NCI-H524 (cell line): ENCODE results near the gene RIMS4.

Experiments
- DNase-seq, 2 experiments: peaks; one replicate each; lab custom pipeline; 2025; lab: John Stamatoyannopoulos, UW

RIMS4 gene

DNA sequence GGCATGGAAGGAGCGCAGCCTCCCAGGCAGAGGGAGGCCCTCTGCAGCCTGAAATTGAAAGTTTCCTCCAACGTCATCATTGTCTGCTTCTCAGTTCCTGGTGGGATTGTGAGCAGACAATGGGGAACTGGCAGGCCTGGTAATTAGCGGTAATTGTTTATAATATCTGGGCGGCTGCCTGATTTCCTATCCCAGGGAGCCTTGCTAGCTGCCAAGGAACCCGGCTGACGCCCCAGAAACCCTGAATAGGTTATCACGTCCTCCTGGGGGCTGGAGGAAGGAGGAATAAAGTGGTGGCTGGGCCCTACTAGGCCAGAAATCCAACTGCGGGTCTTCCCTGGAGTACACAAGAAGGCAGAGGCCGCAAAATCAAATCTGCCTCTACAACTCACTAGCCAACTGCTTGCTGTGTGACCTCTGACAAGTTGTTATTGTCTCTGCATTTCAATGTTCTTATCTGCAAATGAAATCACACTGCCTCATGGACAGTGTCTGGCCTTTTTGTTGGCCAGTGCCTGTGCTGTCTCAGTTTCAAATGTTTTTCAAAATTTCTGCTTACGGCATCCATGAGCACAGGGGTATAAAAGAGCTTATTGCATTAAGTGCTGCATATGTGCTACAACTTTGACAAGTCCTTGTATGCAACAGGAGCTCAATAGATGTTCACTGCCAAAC lies 47.7 kb downstream of the RIMS4 start:
- DNase-seq, result no peak

DNA sequence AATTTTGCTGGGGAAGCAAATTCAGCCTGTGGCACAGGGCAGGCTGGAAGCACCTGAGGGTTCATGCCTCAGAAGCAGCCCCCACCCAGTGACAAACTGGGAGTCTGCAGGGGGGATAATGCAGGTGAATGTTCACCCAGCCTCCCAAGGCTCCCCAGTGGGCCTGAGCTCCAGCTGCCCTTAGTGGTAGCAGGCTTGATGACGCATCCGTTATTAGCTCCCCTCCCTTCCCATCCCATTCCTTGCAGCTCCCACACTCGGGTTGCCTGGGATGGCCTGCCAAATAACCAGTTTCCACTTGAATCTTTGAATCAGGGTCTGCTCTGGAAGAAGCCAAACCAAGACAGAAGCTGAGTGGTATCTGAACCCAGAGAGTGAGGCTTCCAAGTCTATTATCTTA lies 48.9 kb downstream of the RIMS4 start:
- no peak for DNase-seq

DNA sequence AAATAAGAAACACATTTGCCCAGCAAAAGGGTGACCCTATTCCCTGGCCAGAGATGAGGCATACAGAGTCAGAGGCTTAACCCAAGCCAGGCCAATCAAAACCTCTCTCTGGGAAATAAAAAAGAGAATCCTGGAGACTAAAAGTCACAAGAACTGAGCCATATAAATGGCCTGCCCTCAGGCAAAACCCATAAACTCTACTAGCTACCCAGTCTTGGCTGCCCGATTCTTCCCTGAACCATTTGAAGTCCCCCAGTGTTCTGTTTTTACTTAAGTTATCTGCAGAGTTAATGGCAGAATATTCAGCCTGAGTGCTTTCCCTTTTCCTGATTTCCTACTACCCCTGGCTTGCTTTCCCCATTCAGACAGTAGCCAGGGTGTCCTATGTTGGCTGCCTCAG lies 50.8 kb downstream of the RIMS4 start:
- no peak for DNase-seq

DNA sequence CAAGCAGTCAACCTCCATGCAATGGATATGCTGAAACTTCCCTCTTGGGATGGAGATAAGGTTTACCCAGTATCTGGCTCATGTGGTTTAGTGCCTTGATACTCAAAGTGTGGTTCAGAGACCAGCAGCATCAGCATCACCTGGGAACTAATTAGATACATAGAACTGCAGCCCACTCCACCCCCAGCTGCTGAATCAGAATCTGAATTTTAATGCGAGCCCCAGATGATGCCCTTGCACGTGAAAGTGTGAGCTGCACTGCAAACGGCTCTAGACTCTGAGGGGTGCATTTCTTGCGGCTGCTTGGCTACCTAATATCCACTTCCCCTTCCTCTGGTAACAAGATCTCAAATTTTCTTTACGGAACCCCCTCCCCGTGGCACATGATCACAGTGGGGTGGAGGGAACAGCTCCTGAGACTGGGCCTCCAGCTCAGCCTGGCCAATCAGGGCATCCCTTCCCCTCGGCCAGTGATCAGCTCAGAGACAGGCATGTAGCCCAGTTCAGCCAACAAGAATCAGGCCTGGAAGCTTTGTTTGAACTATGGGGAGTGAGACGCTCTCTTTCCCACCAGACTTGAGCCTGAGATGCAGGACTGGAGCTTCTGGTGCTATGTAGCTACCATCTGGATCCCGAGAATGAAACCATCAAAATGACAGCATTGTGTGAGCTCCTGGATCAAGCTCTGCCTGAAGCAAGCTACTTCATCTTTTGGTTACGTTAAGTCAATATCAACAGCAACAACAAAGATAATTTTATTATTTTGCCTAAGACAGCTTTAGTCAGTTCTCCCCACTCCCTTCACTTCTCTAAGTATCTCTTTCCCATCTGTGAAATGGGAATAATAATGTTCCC lies 51.9 kb downstream of the RIMS4 start:
- no peak for DNase-seq

DNA sequence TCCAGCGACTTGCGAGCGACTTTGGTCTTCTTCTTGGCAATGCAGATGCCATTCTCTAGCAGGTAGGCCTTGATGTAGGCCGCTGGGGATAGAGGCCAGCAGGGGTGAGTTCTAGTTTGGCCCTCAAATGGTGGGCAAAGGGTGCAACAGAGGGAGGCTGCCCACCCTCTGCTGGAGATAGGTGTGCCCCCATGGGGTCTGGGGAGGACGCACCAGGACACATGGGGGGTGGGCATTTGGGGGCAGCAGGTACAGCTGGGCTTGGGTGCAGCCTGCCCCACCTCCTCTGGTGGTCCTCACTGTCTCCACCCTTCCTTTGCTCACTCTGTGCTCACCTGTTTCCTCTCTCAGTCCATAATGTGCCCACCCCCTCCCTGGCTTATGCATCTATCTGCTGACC lies 53.4 kb downstream of the RIMS4 start:
- no peak for DNase-seq

DNA sequence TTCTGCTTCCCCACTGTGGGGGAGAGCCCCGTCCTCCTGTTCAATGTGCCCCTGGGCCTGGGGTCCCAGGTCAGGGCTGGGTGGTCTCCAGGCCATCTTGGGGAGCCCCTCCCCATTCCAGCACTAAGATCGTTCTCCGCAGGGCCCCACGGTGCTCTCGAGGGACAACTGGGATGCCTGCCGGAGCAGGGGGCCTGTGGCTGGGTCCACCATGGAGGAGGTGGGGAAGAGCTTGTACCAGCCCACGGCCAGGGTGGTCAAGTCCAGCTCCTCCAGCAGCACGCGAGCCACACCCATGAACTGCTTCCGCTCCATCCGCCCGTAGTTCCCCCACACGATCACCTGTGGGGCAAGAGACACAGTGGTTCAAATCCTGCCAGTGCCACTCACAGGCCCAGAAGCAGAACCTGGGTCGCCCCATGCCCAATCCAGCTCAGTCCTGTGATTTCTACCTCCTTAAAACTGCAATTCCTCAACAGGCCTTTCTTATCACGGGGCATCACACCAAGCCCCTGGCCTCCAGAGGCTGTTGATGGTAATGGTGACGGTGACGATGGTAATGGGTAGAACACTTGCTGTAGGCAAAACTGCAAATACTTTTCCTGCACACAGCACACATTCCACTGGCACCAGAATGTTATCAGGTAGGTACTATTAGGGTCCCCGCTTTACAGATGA lies 54.2 kb downstream of the RIMS4 start:
- DNase-seq, result no peak

DNA sequence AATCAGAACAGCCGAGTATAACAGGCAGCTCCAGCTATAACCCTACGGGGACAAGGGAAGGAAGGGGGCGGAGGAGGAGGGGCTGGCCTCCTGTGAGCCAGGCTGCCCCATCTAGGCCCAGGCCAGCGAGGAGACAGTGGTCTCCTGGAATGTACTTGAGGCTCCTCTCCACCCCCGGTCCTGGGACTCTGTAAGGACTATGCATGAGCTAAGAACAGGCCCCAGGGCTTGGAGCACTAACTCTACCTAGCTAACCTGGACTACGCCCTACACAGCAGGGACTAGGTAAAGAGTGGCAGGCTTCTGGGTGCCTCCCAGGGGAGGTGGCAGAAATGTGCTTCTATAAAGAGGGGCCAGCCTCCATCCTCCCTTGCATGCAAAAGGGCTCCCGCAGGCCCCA lies 55.8 kb downstream of the RIMS4 start:
- DNase-seq, result no peak

DNA sequence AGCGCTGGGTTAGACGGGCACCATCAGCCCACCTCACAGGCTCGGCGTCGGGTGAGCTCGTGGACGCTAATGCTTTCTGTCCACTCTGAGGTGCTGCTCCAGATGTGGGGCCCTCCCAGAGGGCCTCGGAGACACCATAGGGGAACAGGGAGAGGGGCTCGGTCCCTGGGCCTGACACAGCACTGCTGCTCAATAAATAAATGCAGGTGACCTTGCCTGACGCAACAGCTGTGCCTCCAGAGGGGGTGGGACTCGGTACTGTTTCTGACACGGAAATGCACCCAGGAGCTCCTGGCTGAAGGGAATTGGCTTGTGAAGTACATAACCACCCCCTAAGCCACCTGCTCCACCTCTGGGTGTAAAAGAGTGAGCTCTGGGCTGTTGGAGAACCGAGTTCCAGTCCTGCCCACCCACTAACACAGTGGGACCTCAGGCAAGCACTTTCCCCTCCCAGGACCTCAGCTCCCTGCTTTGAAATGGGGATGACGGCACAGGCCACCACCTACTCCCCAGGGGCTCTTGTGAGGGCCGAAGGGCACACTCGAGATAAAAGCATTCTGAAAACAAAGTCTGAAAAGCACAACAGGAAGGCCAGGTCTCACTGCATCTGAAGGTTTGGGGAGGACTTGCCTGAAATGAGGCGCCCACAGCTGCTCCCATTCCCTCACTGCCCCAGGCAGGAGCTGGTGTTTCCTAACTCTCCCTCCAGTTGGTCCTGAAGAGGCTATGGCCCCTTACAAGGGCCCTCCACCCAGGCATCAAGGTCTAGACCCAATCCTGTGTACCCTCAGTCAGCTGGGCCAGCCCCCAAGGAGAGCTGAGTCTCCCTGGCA lies 58.0 kb downstream of the RIMS4 start:
- DNase-seq, result no peak

DNA sequence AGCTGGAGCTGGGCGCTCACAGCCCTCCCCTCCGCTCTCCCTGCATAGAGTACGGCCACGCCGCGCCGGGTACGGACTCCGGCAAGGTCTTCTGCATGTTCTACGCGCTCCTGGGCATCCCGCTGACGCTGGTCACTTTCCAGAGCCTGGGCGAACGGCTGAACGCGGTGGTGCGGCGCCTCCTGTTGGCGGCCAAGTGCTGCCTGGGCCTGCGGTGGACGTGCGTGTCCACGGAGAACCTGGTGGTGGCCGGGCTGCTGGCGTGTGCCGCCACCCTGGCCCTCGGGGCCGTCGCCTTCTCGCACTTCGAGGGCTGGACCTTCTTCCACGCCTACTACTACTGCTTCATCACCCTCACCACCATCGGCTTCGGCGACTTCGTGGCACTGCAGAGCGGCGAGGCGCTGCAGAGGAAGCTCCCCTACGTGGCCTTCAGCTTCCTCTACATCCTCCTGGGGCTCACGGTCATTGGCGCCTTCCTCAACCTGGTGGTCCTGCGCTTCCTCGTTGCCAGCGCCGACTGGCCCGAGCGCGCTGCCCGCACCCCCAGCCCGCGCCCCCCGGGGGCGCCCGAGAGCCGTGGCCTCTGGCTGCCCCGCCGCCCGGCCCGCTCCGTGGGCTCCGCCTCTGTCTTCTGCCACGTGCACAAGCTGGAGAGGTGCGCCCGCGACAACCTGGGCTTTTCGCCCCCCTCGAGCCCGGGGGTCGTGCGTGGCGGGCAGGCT lies 60.1 kb downstream of the RIMS4 start:
- no peak for DNase-seq

DNA sequence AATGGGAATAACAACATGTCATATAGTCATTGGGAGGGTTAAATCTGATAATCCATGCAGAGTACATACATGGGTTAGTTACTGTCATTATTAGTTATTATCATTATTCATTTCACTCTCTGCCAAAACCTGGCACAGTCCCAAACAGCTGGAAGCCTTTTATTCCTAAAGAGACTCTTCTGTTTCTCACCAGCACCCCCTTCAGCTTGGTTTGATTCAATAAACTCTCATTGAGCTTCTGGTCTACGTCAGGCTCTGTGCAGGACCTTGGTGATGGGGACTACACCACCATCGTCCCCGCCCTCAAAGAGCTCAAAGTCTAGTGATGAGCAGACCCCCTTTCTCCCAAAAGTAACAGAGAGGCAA lies 62.4 kb downstream of the RIMS4 start:
- peak in 1 of 2 experiments; percentile 21 for DNase-seq

DNA sequence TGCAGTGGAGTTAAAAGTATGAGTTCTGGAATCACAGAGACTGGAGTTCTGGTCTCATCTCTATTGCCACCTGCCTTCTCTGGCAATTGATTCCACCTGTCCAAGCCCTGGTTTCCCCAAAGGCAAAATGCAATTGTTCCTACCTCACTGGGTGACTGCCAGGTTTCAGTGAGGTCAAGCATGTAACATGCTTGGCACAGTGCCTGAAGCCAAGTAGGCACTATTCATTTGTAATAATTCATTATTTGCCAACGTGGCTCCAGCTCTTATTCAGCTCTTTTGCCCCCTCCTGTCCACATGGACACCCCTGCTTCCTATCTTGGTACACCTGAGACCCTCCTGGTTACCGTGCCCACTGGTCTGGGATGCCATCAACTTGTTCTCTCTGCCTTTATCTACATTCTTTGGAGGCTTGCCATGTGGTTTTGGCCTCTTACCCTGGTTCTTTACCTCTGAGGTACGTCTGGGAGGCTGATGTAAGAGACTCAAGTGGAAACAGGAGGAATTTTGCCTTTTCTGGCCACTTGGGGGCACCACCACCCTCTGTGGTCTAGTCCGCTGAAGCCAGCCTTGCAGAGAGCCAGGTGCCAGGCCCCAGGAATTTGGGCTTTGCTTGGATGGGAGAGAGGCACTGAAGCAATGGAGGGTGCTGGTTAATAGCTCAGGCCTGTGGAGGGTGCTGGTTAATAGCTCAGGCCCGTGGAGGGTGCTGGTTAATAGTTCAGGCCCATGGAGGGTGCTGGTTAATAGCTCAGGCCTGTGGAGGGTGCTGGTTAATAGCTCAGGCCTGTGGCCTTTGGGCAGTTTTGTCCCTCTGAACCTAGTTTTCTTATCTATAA lies 63.0 kb downstream of the RIMS4 start:
- peak; percentile 76 to 89 for DNase-seq

DNA sequence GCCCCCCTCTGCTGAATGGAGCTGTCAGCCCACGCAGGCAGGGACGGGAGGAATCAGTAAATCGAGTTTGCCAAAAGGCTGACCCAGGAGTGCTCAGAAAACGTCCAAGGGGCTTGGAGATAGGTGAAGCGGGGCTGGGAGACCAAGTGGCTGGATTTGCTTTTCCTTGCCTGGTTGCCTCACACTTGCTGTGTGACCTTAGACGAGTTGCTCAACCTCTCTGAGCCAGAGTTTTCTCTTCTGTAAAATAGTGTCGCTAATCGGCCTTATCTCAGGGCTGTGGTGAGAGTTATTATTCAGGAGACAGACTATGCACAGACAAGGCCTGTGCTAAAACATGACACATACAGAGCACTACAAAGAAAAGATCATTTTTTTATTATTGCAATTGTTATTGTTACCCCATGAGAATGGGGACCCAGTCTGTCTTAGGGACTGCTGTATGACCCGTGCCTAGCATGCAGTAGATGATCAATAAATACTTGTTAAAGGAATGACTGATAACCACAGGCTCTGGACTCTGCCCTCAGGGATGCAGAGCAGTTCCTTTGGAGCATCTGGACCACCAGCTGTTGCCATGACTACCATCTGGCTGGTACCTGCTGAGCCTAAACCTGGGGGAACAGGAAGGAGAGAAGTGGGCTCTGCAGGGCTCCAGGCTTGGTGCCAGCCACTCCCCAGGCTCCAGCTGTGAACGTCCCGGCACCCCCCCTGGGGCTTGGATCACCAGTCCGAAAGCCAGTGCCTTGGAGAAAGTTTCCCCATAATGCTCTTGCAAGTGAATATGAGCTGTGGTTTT lies 63.8 kb downstream of the RIMS4 start:
- DNase-seq, result peak; percentile 84 to 94

DNA sequence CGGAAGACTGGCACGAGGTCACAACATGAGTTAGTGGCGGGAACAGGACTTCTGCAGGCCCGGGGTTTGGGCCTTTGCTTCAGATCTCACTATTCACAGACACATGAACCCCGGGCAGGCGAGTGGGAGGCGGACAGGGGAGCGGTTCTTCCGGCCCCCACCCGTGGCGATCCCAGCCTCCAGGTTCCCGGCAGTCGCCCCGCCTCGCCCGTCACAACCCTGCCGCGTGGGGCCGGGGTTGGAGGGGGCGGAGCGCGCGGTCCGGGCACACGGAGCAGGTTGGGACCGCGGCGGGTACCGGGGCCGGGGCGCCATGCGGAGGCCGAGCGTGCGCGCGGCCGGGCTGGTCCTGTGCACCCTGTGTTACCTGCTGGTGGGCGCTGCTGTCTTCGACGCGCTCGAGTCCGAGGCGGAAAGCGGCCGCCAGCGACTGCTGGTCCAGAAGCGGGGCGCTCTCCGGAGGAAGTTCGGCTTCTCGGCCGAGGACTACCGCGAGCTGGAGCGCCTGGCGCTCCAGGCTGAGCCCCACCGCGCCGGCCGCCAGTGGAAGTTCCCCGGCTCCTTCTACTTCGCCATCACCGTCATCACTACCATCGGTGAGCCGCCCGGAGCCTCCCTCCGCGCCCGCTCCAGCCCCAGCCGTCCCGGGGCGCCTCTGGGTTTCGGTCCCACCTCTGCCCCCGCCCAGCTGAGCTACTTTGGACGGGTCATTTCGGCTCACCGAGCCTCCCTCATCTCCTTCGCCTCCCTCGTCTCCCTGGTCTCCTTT lies 64.6 kb downstream of the RIMS4 start, which contains the start of gene KCNK15:
Gene KCNK15 (plus strand): TSS at position 268 of the 769 bp plus-strand sequence. CDS start 46 bp downstream, at position 314.
- no peak for DNase-seq

DNA sequence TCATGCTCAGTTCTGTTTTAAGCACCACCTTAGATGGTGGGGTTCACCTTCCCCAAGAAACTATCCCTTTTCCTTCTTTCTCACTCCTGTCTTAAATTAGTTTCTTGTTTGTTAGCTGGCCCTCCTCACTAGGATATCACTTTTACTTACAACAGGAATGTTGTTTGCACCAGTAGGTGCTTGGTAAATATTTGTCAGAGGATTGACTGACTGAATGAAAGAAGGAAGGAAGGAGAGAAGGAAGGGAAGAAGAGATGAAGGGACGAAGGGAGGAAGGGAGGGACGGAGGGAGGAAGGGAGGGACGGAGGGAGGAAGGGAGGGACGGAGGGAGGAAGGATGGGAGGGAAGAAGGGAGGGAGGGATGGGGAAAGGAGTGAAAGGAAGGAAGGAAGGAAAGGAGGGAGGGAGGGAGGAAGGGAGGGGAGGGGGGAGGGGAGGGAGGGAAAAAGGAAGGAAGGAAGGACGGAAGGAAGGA lies 65.2 kb downstream of the RIMS4 start:
- no peak for DNase-seq

DNA sequence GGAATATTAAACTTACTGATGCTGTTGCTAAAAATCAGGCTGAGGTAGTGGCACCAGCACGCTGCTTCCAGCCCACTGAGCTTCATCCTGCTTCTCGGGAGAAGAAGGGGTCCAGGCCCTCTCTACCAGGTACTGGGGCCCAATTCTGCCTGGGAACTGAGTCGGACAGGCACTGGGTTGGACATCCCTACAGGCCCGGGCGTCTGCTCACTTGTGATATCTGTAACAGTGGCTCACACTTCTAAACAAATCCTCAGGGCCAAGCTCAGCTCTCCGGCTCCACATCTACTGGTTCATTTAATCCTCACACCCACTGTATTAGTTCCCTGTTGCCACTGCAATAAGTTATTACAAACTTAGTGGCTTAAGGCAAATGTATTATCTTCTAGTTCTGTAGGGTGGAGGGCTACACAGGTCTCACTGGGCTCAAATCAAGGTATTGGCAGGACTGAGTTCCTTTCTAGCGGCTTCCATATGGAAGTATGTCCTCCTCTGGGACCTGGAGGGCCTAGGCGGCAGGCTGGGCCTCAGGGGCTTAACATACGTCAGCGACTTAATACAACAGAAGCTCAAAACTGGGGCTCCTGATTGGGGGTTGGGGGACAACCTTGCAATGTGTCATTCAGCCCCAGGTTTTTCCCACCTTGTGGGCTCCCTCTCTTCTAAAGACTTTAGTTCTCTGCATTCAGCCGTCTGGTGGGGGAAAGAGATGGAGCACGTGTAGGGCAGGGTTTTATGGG lies 66.3 kb downstream of the RIMS4 start:
- DNase-seq, result peak in 1 of 2 experiments; percentile 56

DNA sequence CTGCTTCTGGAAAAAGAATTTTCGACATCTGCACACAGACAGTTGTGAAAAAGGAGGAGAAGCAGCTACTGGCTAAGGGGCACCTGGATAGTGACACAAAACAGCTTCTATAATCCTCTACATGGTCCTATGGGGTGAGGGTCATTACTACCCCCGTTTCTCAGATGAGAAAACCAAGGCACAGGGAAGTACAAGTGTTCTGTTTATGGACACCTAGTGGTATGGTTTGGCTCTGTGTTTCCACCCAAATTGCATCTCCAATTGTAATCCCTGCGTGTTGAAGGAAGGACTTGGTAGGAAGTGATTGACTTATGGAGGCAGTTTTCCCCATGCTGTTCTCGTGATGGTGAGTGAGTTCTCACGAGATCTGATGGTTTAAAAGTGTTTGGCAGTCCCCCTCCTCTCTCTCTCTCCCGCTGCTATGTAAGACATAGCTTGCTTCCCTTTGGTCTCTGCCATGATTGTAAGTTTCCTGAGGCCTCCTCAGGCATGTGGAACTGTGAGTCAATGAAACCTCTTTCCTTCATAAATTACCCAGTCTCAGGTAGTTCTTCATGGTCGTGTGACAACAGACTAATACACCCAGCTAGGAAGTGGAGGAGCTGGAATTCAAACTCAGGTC lies 67.2 kb downstream of the RIMS4 start:
- DNase-seq, result no peak

DNA sequence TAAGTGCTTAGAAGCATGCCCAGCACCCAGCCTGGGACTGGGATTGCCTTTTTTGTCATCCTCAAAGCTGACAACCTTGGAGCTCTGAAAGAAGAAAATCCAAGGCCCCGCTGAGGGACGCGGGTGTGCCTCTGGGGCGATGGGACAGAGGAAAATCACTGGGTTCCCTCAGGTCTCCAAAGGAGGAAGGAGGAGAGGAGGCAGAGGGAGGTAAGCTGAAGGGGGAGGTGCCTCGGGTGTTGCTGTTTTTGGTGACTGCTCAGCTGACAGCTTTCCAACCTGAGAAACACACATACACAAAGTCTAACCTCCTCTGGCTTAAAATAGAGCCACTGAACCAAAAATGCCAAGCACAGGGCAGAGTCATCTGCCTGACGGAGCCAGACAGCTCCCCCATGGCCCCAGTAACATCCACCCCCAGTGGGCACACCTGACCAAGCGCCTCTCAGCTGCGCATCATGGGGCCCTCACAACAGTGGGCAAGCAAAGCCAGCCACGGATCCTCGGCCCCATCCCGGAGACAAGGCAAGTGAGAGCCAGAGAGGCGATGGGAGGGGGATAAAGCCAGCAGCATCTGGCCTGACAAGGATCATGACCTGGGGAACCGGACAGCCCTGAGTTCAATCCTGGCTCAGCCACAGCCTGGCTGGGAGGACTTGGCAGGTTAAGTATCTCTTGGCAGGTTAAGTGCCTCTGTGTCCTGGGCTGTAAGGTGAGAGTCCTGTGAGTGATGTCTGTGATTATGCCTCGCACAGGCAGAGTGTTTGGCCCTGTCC lies 67.9 kb downstream of the RIMS4 start:
- DNase-seq, result no peak
